ENCODE data around the gene HEMGN.
A peak's percentile ranks its signal among the peaks of the same experiment; 100 is the strongest.
"Not testable (repeated sequence)": the region's sequence is repeated elsewhere in the genome, so short reads cannot be mapped to it uniquely, and the experiment has no call there.

HEMGN gene

DNA sequence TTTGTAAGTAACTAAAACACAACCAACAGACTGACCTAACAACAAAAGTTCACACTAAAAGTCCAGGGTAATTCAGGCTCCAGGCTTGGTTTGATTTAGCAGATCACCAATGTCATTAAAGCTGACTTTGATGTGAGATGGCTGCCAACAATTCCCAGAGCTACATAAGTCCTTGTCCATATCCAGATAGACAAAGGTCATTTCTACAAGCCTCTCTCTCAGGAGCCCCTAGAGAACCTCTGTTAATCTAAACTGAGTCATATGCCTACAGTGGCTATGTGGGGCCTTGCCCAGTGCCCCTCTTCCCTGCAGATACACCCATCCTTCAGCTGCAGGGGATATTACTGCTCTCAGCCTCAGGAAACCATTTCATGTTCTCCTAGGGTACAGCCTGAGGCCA is 26.9 kb upstream of the HEMGN start:
- DNase-seq (ENCODE audit: low spot score): no peak

- no peak for DNase-seq (ENCODE audit: low spot score)
Measured at GRCh38 chr9:97963232-97963631, 25.3 kb upstream of the HEMGN start.

DNA sequence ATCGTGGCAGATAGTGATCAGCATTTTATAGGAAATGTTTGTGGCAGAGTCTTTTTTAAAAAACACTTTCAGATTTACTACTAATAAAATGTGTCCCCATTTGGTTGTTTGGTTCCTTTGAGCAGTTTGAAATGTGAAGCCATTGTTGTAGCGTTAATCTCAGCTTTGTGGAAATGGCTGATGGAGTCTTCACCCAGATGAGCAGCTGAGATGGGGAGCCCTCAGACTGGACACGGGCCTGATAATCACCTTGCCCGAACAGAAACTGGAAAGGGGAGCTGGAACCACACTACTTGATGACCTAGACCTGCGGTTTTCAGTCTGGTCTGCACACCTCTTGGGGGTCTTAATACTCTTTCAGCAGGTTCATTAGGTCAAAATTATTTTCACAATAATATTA is 24.6 kb upstream of the HEMGN start:
- no peak for DNase-seq (ENCODE audit: low spot score)

DNA sequence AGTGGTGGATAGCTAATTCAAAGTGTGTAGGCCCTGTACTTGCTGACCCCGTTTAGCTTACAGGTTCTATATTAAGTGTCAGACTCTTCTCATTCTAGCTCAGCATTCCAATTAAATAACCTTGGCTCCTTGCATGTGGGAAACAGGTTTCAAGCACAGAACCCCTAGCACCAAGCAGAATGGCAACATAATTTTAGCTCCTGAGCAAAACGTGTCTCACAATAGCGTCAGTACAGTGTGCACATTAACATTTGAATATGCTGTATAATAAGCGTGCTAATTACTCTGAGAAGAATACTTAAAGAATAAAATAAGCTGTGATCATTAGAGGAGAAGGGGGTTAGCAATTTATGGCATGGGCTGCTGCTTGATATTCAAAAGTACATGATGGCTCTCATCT is 24.2 kb upstream of the HEMGN start:
- no peak for DNase-seq (ENCODE audit: low spot score)

DNA sequence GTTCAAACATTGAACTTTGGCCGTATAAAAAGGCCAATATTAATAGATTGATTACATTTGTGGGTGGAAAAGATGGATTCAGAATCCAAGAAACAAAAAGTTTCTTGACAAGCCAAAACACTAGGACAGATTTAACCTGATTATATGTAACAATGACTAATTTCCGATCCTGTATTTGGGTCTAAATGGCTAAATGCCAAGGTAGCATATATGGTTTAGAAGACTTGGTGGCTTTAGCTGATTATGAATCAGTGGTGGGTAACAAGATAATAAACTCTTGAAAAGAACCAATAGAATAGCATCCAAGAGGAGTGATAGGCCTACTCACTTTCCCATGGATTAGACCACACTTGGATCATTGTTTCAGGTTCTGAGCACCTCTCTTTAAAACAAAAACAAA is 23.4 kb upstream of the HEMGN start:
- peak; percentile 58 for DNase-seq (ENCODE audit: low spot score)

GRCh38 chr9:97960678-97961328 is 22.8 kb upstream of the HEMGN start:
- DNase-seq (ENCODE audit: low spot score): peak; percentile 96

- no peak for DNase-seq (ENCODE audit: low spot score)
Measured at GRCh38 chr9:97959585-97959984, 21.6 kb upstream of the HEMGN start.

DNA sequence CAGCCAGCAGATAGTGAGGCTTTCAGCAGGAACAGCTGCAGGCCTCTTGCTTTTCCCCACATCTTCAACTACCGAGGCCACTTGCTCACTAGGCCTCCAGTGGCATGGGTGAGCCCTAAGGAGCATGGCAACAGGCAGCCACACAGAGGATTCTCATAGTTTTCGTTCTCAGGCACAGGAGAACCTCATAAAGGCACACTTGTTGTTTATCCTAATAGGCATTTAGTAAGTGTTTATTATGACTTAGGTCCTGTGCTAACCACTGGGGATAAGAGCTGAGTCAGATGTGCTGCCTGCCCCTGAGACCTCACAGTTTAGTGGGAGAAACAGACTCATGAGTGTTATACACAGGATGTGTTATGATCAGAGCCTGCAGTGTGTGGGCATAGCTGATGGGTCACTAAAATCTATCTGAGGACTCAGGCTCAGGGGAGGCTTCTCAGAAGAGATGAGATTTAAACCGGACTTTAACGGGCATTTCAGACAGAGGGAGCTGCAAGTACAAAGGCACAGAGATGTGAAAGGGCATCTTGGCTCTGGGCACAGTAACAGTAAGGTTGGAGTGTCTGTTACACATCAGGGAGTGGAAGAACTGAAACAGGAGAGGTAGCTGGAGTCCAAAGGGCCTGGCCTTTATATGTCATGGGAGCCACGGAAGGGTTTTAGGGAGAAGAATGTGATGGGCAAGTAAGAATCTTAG is 21.0 kb upstream of the HEMGN start:
- peak; percentile 75 for DNase-seq (ENCODE audit: low spot score)

- DNase-seq (ENCODE audit: low spot score): no peak
Measured at GRCh38 chr9:97956331-97956730, 18.4 kb upstream of the HEMGN start.

DNA sequence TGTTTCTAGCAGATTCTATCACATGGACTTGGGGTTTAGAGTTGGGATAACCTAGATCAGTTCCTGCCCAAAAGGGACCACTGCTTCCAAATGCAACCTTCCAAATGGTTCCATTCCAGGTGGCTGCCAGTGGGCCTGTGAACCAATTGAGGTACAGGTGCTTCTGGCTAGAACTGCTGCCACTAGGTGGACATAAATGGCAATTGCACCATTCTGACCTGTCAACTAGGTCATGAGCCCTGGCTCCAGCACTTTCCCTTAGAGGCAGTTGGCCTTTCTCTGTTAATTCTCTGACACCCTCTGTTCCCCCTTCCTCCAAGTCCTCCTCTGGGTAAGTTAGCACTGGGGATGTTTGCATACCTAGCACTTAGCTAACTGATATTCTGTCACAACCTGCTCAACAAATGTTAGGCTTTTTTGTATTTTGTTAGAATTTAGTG is 16.6 kb upstream of the HEMGN start:
- DNase-seq (ENCODE audit: low spot score): peak; percentile 90

DNA sequence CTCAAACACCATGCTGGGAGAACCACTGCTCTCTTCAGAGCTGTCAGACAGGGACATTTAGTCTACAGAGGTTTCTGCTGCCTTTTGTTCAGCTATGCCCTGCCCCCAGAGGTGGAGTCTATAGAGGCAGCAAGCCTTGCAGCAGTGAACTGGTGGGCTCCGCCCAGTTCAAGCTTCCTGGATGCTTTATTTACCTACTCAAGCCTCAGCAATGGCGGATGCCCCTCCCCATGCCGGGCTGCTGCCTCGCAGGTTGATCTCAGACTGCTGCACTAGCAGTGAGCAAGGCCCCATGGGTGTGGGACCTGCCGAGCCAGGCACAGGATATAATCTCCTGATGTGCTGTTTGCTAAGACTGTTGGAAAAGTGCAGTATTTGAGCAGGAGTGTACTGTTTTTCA is 12.9 kb upstream of the HEMGN start:
- not testable (repeated sequence) for DNase-seq (ENCODE audit: low spot score)

DNA sequence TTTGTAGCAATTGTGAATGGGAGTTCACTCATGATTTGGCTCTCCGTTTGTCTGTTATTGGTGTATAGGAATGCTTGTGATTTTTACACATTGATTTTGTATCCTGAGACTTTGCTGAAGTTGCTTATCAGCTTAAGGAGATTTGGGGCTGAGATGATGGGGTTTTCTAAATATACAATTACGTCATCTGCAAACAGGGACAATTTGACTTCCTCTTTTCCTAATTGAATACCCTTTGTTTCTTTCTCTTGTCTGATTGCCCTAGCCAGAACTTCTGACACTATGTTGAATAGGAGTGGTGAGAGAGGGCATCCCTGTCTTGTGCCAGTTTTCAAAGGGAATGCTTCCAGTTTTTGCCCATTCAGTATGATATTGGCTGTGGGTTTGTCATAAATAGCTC is 9.1 kb upstream of the HEMGN start:
- not testable (repeated sequence) for DNase-seq (ENCODE audit: low spot score)

DNA sequence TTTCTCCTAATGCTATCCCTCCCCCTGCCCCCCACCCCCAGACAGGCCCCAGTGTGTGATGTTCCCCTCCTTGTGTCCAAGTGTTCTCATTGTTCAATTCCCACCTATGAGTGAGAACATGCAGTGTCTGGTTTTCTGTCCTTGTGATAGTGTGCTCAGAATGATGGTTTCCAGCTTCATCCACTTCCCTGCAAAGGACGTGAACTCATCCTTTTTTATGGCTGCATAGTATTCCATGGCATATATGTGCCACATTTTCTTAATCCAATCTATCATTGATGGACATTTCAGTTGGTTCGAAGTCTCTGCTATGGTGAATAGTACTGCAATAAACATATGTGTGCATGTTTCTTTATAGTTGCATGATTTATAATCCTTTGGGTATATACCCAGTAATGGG is 7.5 kb upstream of the HEMGN start:
- not testable (repeated sequence) for DNase-seq (ENCODE audit: low spot score)

- peak; percentile 29 for DNase-seq (ENCODE audit: low spot score)
Measured at GRCh38 chr9:97944612-97945011, 6.6 kb upstream of the HEMGN start.

DNA sequence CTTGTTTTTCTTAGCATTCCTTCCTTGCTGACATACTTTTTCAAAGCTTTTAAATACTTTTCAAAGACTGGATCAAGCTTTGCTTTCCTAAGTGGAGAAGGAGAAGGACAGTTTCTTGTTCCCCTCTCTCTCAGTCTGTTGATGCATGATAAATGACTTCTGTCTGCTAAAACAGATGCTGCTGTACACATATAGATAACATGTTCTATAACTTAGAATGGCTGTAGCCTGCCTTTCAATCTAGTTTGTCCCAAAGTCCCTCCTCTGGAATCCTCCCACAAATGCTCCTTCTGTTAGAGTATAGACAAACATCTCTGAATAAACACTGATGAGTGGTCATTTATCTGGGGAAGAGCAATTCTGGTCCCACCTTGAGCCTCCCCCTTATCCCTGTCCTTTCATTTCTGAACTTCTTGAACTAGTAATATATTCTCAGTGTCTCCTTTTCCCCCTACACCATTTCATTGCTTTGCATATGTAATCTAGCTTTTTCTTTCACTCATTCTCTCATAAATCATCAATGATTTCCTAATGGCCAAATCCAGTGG is 5.4 kb upstream of the HEMGN start:
- peak; percentile 88 for DNase-seq (ENCODE audit: low spot score)

DNA sequence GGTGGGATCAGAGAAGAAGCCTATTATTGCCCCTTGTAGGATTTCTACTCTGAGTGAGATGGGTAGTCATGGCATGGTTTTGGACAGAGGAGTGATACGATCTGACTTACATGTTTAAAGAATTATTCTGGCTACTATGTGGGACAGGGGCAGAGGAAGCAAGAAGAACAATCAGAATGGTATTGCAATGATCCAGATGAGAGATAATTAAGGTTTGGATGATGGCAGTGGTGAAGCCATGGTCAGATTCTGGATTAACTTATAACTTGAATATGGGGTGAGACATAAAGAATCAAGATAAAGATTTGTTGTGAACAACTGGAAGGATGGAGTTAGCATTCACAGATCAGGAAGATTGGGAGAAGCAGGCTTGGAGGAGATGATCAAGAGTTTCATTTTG is 3.4 kb upstream of the HEMGN start:
- no peak for DNase-seq (ENCODE audit: low spot score)

DNA sequence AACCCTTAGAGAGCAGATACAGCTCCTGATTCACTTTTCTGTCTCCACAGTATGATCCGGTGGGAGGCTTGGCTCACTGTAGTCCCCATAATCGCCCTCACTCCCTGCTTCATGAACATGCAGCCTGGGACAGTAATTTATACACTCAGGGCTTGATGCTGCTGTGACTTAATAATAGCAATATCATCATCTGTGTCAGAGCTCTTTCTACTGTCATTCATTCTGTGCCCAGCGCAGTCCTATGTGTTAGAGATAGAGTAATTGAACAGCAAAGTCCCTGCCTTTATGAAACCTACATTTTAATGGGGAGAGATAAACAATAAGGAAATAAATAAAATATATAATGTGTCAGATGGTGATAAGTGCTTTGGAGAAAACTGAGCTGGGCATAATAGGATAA is 2.8 kb upstream of the HEMGN start:
- DNase-seq (ENCODE audit: low spot score): peak; percentile 69

GRCh38 chr9:97940233-97940632 is 2.3 kb upstream of the HEMGN start:
- peak; percentile 87 for DNase-seq (ENCODE audit: low spot score)

DNA sequence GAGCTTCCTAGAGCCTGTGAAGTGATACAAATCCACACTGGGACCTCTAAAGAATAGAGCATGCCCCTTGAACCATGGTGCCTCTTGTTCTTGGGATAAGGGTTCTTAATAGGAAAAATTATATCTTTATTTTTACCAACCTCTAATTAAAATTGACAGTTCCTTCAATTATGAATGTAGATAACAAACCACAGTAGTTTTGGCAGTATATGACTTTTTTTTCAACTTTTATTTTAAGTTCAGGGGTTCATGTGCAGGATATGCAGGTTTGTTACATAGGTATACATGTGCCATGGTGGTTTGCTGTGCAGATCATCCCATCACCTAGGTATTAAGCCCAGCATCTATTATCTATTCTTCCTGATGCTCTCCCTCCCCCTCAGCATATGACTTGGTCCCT is 974 bp downstream of the HEMGN start:
- peak; percentile 55 for DNase-seq (ENCODE audit: low spot score)

DNA sequence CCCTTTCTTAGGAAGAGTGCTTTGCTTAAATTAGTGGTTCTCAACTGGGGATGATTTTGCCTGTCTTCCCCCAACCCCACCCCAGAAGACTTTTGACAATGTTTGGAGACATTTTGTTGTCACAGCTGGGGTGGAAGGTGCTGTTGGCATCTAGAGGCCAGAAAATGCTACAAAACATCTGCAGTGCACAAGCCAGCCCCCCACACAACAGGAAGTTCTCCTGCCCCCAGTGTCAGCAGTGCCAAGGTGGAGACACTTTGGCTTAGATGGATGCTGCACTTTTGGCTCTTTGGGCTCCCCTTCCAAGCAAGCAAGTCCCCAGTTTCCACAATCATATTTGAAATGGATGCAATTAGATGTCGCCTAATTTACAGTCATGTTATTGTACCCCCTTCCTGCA is 2.7 kb downstream of the HEMGN start:
- peak; percentile 23 for DNase-seq (ENCODE audit: low spot score)

DNA sequence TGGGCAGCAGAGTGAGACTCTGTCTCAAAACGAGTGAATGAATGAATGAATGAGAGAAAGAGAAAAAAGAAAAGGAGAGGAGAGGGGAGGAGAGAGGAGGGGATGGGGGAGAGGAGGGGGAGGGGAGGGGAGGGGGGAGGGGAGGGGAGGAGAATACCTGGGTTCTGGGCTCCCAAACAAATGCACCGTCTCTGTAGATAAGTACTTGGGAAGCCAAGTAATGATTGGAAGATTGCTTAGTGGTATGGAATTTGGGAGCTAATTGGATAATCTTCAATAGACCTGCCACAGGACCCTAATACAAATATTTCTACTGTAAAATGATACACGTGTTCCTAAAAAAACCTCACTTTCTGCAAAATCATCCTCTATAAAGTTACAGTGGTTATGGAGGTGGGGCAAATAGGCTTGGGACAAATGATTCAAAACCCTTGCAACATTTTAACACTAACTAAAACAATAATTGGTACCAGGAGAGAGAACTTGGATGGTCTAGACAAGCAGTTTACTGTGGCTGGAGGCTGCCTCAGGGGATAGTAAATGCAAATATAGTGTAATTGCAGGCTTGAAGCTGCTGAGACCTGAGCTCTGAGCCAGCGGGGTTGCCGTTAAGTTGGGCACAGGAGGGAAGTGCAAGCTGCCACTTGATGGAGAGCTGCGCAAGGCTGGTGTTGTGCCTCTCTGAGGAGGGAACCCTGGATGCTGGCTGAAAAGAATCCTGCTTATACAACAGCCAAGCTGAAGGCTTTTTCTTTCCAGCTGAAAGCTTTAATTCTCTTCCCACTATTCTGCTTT is 3.5 kb downstream of the HEMGN start:
- peak; percentile 47 for DNase-seq (ENCODE audit: low spot score)

DNA sequence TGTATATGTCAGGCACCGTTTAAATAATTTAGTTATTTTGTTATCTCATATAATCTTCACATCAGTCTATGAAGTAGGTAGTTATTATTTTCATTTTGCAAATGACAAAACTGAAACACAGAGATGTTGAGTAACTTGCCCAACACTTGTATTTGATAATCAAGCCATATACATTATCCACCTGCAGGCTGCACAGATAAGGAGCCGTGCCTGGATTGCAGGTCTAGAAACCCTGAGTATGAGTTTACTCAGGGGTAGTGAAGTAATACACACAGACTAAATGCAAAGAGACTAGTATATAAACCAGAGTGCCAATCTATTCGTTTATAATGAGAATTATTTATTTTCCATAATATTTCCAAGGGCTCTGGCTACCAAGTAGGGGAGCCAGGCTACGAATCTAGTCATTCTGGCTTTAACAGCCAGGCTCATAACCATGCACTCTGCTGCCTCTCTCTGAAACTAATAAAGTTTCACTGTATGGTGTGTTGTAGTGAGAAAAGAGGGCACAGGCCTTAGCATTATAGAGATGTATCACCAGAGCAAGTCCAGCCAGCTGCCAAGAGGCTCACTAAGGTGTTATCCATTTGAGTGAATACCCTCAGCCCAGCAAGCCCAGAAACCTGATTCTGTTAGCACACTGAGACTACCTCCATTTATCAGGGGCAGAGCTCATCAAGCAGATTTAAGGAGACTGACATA is 4.5 kb downstream of the HEMGN start:
- DNase-seq (ENCODE audit: low spot score): peak; percentile 43
